GM20000 (cell line): ENCODE results near the gene KCNH3.

ENCODE experiments used
- DNase-seq: peaks from one replicate; pipeline ENCODE4 v3.0.0; 2012; ENCODE audit warnings: low spot score
- CTCF ChIP-seq: IDR thresholded peaks from 2 replicates; pipeline ENCODE4 v1.5.1; 2012; ENCODE audit warnings: mild to moderate bottlenecking, control low read depth; ENCODE audit errors: extremely low read depth, missing control alignments

The KCNH3 gene

GRCh38 chr12:49553512-49554088 lies 14.8 kb downstream of the KCNH3 start:
- DNase-seq: peak; percentile 76
- TF ChIP-seq CTCF: peak; percentile 32

DNA sequence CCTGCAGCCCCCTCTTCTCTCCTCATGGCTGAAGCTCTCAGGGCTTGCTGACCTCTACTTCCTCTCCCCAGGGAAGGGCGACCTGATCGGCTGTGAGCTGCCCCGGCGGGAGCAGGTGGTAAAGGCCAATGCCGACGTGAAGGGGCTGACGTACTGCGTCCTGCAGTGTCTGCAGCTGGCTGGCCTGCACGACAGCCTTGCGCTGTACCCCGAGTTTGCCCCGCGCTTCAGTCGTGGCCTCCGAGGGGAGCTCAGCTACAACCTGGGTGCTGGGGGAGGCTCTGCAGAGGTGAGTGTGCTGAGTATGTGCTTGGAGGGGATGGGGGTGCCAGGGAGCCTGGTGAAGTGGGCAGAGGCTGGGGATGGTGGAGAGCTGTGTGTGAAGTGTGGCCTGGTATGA lies 15.4 kb downstream of the KCNH3 start:
- TF ChIP-seq CTCF: no peak
- no peak for DNase-seq

DNA sequence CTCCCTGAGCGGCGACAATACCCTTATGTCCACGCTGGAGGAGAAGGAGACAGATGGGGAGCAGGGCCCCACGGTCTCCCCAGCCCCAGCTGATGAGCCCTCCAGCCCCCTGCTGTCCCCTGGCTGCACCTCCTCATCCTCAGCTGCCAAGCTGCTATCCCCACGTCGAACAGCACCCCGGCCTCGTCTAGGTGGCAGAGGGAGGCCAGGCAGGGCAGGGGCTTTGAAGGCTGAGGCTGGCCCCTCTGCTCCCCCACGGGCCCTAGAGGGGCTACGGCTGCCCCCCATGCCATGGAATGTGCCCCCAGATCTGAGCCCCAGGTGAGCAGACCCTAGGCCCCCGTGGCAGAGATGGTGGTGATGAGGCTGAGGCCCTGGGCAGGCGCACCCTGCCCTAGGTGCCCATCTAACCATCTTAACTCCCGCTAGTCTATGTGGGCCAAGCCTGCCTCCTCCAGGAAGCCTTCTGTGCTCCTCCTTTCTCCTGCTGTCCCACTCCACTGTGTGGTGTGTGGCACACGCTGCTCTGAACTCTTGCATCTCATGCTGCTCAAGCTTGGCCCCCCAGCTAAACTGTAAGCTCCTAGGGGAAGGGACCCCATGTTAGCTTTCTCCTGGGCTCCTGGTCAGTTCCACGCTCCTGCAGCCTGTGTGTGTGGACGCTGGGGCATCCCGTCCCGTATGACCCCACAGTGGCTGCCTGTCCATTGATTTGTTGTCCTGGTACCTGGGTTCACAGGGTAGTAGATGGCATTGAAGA lies 17.0 kb downstream of the KCNH3 start:
- TF ChIP-seq CTCF: no peak
- no peak for DNase-seq

DNA sequence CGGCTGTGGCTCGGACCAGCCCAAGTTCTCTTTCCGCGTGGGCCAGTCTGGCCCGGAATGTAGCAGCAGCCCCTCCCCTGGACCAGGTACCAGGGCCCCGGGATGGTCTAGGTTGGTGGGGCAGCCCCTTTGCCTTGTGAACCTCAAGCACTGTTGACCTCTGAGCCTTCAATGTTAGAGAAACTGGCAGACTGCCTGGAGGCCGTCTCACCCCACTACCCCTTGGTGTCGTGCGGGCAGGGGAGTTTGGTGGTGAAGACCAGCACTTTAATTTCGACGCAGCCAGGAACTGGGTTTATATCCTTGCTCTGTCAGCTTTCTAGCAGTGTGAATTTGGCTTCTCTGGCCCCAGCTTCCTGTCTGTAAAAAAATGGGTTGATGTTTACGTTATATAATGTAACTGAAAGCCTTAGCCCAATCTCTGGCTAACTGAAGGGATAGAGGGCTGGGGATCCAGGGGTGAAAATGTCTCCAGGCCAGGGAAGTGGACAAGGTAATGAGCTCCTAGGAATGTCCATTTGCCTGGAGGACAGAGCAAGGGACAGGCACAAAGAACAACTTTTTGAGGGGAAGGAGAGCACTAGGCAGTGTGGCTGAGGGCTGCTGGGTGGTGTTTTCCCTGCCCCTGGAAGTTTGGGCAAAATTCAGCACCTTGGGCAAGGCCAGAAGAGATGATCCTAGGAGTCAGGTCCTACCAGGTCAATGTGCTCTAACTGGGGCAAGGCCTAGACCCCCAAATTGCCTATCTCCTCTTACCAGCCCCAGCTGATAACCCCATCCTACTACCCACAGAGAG lies 17.8 kb downstream of the KCNH3 start:
- no peak for DNase-seq
- no peak for TF ChIP-seq CTCF

GRCh38 chr12:49557187-49557916 lies 18.5 kb downstream of the KCNH3 start:
- no peak for DNase-seq
- TF ChIP-seq CTCF: no peak

DNA sequence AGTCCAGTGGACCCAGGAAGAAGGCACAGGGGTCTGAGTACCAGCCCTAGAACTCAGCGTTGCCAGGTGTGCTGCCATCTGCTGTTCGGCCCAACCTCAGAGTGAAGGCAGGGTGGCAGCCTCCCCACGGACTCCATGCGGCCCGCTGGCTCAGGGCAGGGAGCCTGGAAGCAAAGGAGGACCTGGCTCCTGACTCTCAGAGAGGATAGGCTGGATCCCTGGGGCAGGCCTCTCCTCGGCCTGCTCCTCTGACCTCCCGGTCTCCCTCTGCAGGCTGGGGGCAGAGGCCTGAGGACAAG lies 19.0 kb downstream of the KCNH3 start:
- no peak for DNase-seq
- no peak for TF ChIP-seq CTCF
